Parathyroid adenoma (tissue), 2 donors: ENCODE results near the gene COL5A2.

ENCODE experiments used
- H2AFZ ChIP-seq: fragments of 300-600 bp; sonication (generic); one replicate; pipeline ENCODE4 v1.7.0; 2017; ENCODE audit warnings: antibody characterized with exemption, mild to moderate bottlenecking
- H3K27ac ChIP-seq: fragments of 300-600 bp; sonication (generic); one replicate; pipeline ENCODE4 v1.7.0; 2017
- H3K27me3 ChIP-seq: fragments of 300-600 bp; sonication (generic); one replicate; pipeline ENCODE4 v1.7.0; 2017; ENCODE audit warnings: low read length; ENCODE audit not compliant: control insufficient read depth, insufficient read depth
- H3K36me3 ChIP-seq: fragments of 300-600 bp; sonication (generic); one replicate; pipeline ENCODE4 v1.7.0; 2017; ENCODE audit warnings: low read length; ENCODE audit not compliant: control insufficient read depth, insufficient read depth
- H3K4me1 ChIP-seq: fragments of 300-600 bp; sonication (generic); one replicate; pipeline ENCODE4 v1.7.0; 2017; ENCODE audit warnings: control low read depth
- H3K4me2 ChIP-seq: fragments of 300-600 bp; sonication (generic); one replicate; pipeline ENCODE4 v1.7.0; 2017; ENCODE audit warnings: low read length
- H3K4me3 ChIP-seq: fragments of 300-600 bp; sonication (generic); one replicate; pipeline ENCODE4 v1.7.0; 2017; ENCODE audit warnings: low read depth, low read length
- H3K79me2 ChIP-seq: fragments of 300-600 bp; sonication (generic); one replicate; pipeline ENCODE4 v1.7.0; 2017; ENCODE audit warnings: control low read depth
- H3K9ac ChIP-seq: fragments of 300-600 bp; sonication (generic); one replicate; pipeline ENCODE4 v1.7.0; 2017; ENCODE audit warnings: mild to moderate bottlenecking
- H3K9me3 ChIP-seq: fragments of 300-600 bp; sonication (generic); one replicate; pipeline ENCODE4 v1.7.0; 2017; ENCODE audit warnings: low read length; ENCODE audit not compliant: control insufficient read depth
- TF ChIP-seq, protein P1 (sequence below): fragments of 300-600 bp; sonication (generic); IDR thresholded peaks from one replicate; pipeline ENCODE4 v1.7.0; 2017; ENCODE audit warnings: antibody characterized with exemption, mild to moderate bottlenecking
- donor health status: primary hyperparathyroidism.

The COL5A2 gene

DNA sequence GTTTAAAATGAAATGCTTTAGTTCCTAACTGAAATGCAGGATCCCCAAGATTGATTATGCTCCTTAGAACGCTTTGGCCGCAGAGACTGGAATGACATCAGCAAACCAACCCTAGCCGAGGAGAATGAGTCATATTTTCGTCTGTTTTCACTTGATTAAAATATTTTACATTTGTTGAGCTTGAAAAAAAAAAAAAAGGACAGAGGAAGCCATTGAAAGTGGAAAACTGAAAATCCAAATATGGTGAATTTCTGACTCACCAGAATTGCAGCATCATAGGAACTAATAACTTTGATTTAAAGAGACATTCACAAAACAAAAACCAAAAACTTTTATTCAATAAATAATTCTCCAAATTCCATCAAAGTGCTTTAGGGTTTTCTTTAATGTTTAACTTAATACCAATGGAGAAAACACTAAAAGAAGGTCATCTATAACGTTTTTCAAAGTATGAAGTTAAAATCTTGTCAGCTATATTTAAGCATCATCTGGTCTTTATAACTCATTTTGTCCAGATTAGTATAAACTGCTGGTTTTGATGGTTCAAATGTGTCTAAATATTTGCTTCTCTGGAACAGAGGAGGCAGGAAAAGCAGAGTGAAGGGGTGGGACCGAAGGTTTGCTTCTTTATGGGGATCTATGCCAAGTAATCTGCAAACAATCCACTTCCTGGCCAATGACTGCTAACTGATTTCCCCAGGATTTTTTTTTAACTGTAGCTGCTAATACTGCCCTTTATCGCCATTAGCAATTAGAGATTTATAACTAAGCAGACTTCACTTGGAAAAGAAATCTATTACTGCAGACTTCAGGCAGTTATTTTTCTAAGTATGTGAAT, 30.9 kb upstream of the COL5A2 start:
- TF ChIP-seq, protein P1, sequence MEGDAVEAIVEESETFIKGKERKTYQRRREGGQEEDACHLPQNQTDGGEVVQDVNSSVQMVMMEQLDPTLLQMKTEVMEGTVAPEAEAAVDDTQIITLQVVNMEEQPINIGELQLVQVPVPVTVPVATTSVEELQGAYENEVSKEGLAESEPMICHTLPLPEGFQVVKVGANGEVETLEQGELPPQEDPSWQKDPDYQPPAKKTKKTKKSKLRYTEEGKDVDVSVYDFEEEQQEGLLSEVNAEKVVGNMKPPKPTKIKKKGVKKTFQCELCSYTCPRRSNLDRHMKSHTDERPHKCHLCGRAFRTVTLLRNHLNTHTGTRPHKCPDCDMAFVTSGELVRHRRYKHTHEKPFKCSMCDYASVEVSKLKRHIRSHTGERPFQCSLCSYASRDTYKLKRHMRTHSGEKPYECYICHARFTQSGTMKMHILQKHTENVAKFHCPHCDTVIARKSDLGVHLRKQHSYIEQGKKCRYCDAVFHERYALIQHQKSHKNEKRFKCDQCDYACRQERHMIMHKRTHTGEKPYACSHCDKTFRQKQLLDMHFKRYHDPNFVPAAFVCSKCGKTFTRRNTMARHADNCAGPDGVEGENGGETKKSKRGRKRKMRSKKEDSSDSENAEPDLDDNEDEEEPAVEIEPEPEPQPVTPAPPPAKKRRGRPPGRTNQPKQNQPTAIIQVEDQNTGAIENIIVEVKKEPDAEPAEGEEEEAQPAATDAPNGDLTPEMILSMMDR = no peak
- no peak overlapping the region for H3K9ac ChIP-seq

DNA sequence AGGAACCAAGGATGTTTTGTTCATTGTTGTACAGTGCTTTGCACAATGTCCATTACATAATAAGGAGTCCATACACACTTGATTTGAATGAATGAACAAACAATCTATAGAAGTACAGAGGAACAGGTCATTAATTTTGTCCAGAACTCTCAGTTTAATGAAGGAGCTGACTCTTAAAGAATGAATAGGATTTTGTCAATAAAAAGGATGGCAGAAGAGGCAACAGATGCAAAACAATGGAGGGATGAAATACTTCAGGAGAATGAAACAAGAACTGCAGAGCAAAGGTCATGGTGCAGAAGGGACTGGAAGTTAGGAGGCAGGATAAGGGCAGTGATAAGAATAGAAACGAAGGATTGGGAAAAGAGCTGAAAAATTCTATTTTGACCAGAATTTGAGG, 28.7 kb upstream of the COL5A2 start:
- H3K27ac ChIP-seq = no peak overlapping the region
- no peak overlapping the region for H3K9ac ChIP-seq
- TF ChIP-seq, protein P1 = no peak
- no peaks in the 10 kb centered on the region for H3K27me3 ChIP-seq
- no peaks in the 10 kb centered on the region for H3K36me3 ChIP-seq
- no peaks in the 10 kb centered on the region for H3K9me3 ChIP-seq
- no peak overlapping the region for H3K4me2 ChIP-seq
- no peaks in the 10 kb centered on the region for H3K4me1 ChIP-seq
- H3K79me2 ChIP-seq = no peaks in the 10 kb centered on the region
- no peak overlapping the region for H2AFZ ChIP-seq
- H3K4me3 ChIP-seq = no peak overlapping the region

More for the DNA sequence above, 30.9 kb upstream of the COL5A2 start:
- no peak overlapping the region for H2AFZ ChIP-seq
- H3K27me3 ChIP-seq = no peaks in the 10 kb centered on the region
- peak overlapping the region; percentile 7 for H3K27ac ChIP-seq
- H3K79me2 ChIP-seq = no peaks in the 10 kb centered on the region
- no peak overlapping the region for H3K4me2 ChIP-seq
- H3K9me3 ChIP-seq = no peaks in the 10 kb centered on the region
- no peaks in the 10 kb centered on the region for H3K4me1 ChIP-seq
- no peak overlapping the region for H3K4me3 ChIP-seq
- H3K36me3 ChIP-seq = no peaks in the 10 kb centered on the region

DNA sequence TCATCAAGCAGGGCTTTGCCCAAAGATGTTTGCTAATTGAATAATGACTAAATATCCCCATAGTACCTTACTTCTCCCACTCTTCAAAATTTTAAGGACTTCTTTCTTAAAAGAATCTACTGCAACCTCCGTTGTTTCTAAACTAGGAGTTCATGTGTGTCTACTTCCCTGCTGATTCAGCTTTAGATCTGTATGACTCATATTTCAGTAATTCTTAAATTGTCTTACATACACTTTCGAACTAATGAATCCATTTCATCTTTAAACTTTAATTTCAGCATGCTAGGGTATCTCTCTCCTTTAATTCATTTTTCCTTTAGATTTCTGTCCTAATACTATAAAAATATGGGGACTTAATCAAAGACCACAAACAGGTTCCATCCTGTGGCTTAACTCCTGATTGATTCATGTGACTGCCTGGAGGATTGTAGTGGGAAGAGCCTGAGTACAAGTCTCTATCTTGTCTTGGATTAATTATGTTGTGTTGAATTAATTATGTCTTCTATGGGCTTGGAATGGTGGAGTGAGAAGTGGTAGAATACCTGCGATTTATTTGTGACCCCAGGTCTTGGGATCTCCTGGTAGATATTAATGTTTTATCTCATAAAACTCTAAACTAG, 24.9 kb upstream of the COL5A2 start:
- H3K27ac ChIP-seq = no peak overlapping the region
- no peaks in the 10 kb centered on the region for H3K36me3 ChIP-seq

DNA sequence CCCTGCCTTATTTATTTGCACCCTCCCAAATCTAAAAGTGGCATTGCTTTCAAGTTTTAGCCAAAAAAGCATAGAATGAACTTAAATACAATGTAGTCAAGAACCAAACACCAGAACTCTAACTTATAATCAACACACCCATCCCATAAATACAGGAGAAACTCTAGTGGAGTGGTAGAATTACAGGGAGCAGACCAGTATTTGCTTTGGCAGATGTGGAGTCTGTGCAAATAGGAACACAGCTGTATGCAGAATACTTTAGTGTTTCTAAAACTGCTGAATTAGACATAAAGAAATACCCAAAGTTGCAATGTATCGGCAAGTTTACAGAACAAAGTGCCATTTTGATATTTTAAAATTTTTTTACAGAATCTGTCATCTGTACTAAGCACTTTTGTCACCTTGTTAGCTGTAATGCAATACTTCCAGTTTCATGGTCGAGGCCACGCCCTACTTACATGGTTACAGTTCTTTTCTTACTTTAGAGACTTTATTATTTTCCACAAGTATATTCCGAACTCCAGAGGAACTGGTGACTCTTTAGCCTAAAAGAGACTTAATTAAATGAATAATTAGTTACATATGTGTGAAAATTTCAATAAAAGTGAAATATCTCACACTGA, 23.7 kb upstream of the COL5A2 start:
- Histone ChIP-seq H3K4me3 (no peak overlapping the region), H3K9me3 (no peaks in the 10 kb centered on the region), H3K4me2 (no peak overlapping the region), H3K9ac (no peak overlapping the region), H3K27ac (no peak overlapping the region), H3K27me3 (no peaks in the 10 kb centered on the region), H3K36me3 (no peaks in the 10 kb centered on the region), H2AFZ (no peak overlapping the region), H3K4me1 (no peaks in the 10 kb centered on the region), H3K79me2 (no peaks in the 10 kb centered on the region)
- TF ChIP-seq, protein P1 = no peak

More for the DNA sequence above, 24.9 kb upstream of the COL5A2 start:
- Histone ChIP-seq H3K4me2 (no peak overlapping the region), H3K79me2 (no peaks in the 10 kb centered on the region), H3K9me3 (no peaks in the 10 kb centered on the region), H3K9ac (no peak overlapping the region), H3K4me3 (no peak overlapping the region), H3K27me3 (no peaks in the 10 kb centered on the region), H3K4me1 (no peaks in the 10 kb centered on the region), H2AFZ (no peak overlapping the region)
- TF ChIP-seq, protein P1 = no peak
